ENCODE data around the gene NUTM2D.
A peak's percentile ranks its signal among the peaks of the same experiment; 100 is the strongest.
"Not testable (repeated sequence)": the region's sequence is repeated elsewhere in the genome, so short reads cannot be mapped to it uniquely, and the experiment has no call there.

NUTM2D gene

GRCh38 chr10:87384283-87384682, 26.7 kb downstream of the NUTM2D start:
- not testable (repeated sequence) for H3K36me3 ChIP-seq (replicated peaks in 1 of 2; ENCODE audit: control insufficient read depth in 2 of 2, insufficient read depth in 2 of 2, low read length in 2 of 2); H2BK120ac ChIP-seq (ENCODE audit: low read depth, low read length)
- WGBS, 2 donors (ENCODE audit: extremely low coverage in 2 of 2, insufficient read length in 2 of 2, insufficient replicate concordance in 1 of 2) = no CpG with 5 or more reads among the region's 5 CpGs

GRCh38 chr10:87385762-87386360, 28.3 kb downstream of the NUTM2D start:
- not testable (repeated sequence) for H3K4ac ChIP-seq (ENCODE audit: low read length); H4K91ac ChIP-seq (ENCODE audit: low read depth, low read length, poor library complexity); H2BK15ac ChIP-seq (ENCODE audit: low read length); H3K18ac ChIP-seq (ENCODE audit: low read length); H2BK12ac ChIP-seq (ENCODE audit: low read length); H3K36me3 ChIP-seq (replicated peaks in 1 of 2; ENCODE audit: control insufficient read depth in 2 of 2, insufficient read depth in 2 of 2, low read length in 2 of 2); H2AFZ ChIP-seq (ENCODE audit: low read length); H3K4me2 ChIP-seq (ENCODE audit: insufficient read depth, low read length, poor library complexity, severe bottlenecking); H3K4me3 ChIP-seq (ENCODE audit: low read length in 2 of 2); H3K4me1 ChIP-seq (ENCODE audit: control insufficient read depth in 2 of 2, insufficient read depth in 1 of 2, low read depth in 1 of 2, low read length in 2 of 2); H3K23ac ChIP-seq (ENCODE audit: low read depth, low read length, poor library complexity); H3K79me1 ChIP-seq (ENCODE audit: low read depth, low read length); H3K14ac ChIP-seq (ENCODE audit: low read length); H2AK5ac ChIP-seq (ENCODE audit: low read depth, low read length); H3K9me3 ChIP-seq (replicated peaks in 1 of 2; ENCODE audit: control insufficient read depth in 2 of 2, insufficient read depth in 1 of 2, low read depth in 1 of 2, low read length in 2 of 2); DNase-seq (ENCODE audit: low spot score); H3K27ac ChIP-seq (replicated peaks; ENCODE audit: low read length); H2BK120ac ChIP-seq (ENCODE audit: low read depth, low read length); H2BK5ac ChIP-seq (ENCODE audit: low read length); H4K8ac ChIP-seq (ENCODE audit: low read depth, low read length); H3K27me3 ChIP-seq (ENCODE audit: control insufficient read depth in 3 of 3, insufficient read depth in 3 of 3, low read depth in 1 of 3, low read length in 3 of 3); H3K9ac ChIP-seq (ENCODE audit: low read depth, low read length, poor library complexity)
- no CpG with 5 or more reads among the region's 5 CpGs for WGBS, 2 donors (ENCODE audit: extremely low coverage in 2 of 2, insufficient read length in 2 of 2, insufficient replicate concordance in 1 of 2)

More at GRCh38 chr10:87384283-87384682, 26.7 kb downstream of the NUTM2D start:
- H3K9me3 ChIP-seq (replicated peaks in 1 of 2; ENCODE audit: control insufficient read depth in 2 of 2, insufficient read depth in 1 of 2, low read depth in 1 of 2, low read length in 2 of 2); H3K79me1 ChIP-seq (ENCODE audit: low read depth, low read length); H2BK15ac ChIP-seq (ENCODE audit: low read length); DNase-seq (ENCODE audit: low spot score); H3K4ac ChIP-seq (ENCODE audit: low read length); H3K18ac ChIP-seq (ENCODE audit: low read length); H3K4me3 ChIP-seq (ENCODE audit: low read length in 2 of 2); H3K23ac ChIP-seq (ENCODE audit: low read depth, low read length, poor library complexity); H3K27me3 ChIP-seq (ENCODE audit: control insufficient read depth in 3 of 3, insufficient read depth in 3 of 3, low read depth in 1 of 3, low read length in 3 of 3); H3K14ac ChIP-seq (ENCODE audit: low read length); H4K8ac ChIP-seq (ENCODE audit: low read depth, low read length); H4K91ac ChIP-seq (ENCODE audit: low read depth, low read length, poor library complexity); H3K4me1 ChIP-seq (ENCODE audit: control insufficient read depth in 2 of 2, insufficient read depth in 1 of 2, low read depth in 1 of 2, low read length in 2 of 2); H3K9ac ChIP-seq (ENCODE audit: low read depth, low read length, poor library complexity); H2BK12ac ChIP-seq (ENCODE audit: low read length); H3K4me2 ChIP-seq (ENCODE audit: insufficient read depth, low read length, poor library complexity, severe bottlenecking); H2AK5ac ChIP-seq (ENCODE audit: low read depth, low read length); H3K27ac ChIP-seq (replicated peaks; ENCODE audit: low read length); H2BK5ac ChIP-seq (ENCODE audit: low read length); H2AFZ ChIP-seq (ENCODE audit: low read length): not testable (repeated sequence)

GRCh38 chr10:87391360-87391759, 33.8 kb downstream of the NUTM2D start:
- H3K23ac ChIP-seq (ENCODE audit: low read depth, low read length, poor library complexity); H3K27me3 ChIP-seq (ENCODE audit: control insufficient read depth in 3 of 3, insufficient read depth in 3 of 3, low read depth in 1 of 3, low read length in 3 of 3); H3K36me3 ChIP-seq (replicated peaks in 1 of 2; ENCODE audit: control insufficient read depth in 2 of 2, insufficient read depth in 2 of 2, low read length in 2 of 2); H2AK5ac ChIP-seq (ENCODE audit: low read depth, low read length); H2BK5ac ChIP-seq (ENCODE audit: low read length); H4K91ac ChIP-seq (ENCODE audit: low read depth, low read length, poor library complexity); H2BK120ac ChIP-seq (ENCODE audit: low read depth, low read length); H3K14ac ChIP-seq (ENCODE audit: low read length); H3K9ac ChIP-seq (ENCODE audit: low read depth, low read length, poor library complexity); H3K4ac ChIP-seq (ENCODE audit: low read length); H3K4me2 ChIP-seq (ENCODE audit: insufficient read depth, low read length, poor library complexity, severe bottlenecking); H2BK12ac ChIP-seq (ENCODE audit: low read length); H3K18ac ChIP-seq (ENCODE audit: low read length); H3K79me1 ChIP-seq (ENCODE audit: low read depth, low read length); H2AFZ ChIP-seq (ENCODE audit: low read length); H4K8ac ChIP-seq (ENCODE audit: low read depth, low read length); H2BK15ac ChIP-seq (ENCODE audit: low read length); H3K4me3 ChIP-seq (ENCODE audit: low read length in 2 of 2); H3K4me1 ChIP-seq (ENCODE audit: control insufficient read depth in 2 of 2, insufficient read depth in 1 of 2, low read depth in 1 of 2, low read length in 2 of 2); H3K9me3 ChIP-seq (replicated peaks in 1 of 2; ENCODE audit: control insufficient read depth in 2 of 2, insufficient read depth in 1 of 2, low read depth in 1 of 2, low read length in 2 of 2); DNase-seq (ENCODE audit: low spot score); H3K27ac ChIP-seq (replicated peaks; ENCODE audit: low read length): not testable (repeated sequence)
- WGBS, 2 donors (ENCODE audit: extremely low coverage in 2 of 2, insufficient read length in 2 of 2, insufficient replicate concordance in 1 of 2) = no CpG with 5 or more reads among the region's 14 CpGs

GRCh38 chr10:87396206-87396605, 38.7 kb downstream of the NUTM2D start:
- H2AFZ ChIP-seq (ENCODE audit: low read length); H3K27me3 ChIP-seq (ENCODE audit: control insufficient read depth in 3 of 3, insufficient read depth in 3 of 3, low read depth in 1 of 3, low read length in 3 of 3); H3K4me2 ChIP-seq (ENCODE audit: insufficient read depth, low read length, poor library complexity, severe bottlenecking); H3K18ac ChIP-seq (ENCODE audit: low read length); H2BK12ac ChIP-seq (ENCODE audit: low read length); H4K8ac ChIP-seq (ENCODE audit: low read depth, low read length); H2BK5ac ChIP-seq (ENCODE audit: low read length); H3K9me3 ChIP-seq (replicated peaks in 1 of 2; ENCODE audit: control insufficient read depth in 2 of 2, insufficient read depth in 1 of 2, low read depth in 1 of 2, low read length in 2 of 2); H3K27ac ChIP-seq (replicated peaks; ENCODE audit: low read length); H3K4ac ChIP-seq (ENCODE audit: low read length); H3K4me1 ChIP-seq (ENCODE audit: control insufficient read depth in 2 of 2, insufficient read depth in 1 of 2, low read depth in 1 of 2, low read length in 2 of 2); H3K14ac ChIP-seq (ENCODE audit: low read length); H3K23ac ChIP-seq (ENCODE audit: low read depth, low read length, poor library complexity); H3K4me3 ChIP-seq (ENCODE audit: low read length in 2 of 2); H2BK120ac ChIP-seq (ENCODE audit: low read depth, low read length); H2AK5ac ChIP-seq (ENCODE audit: low read depth, low read length); H4K91ac ChIP-seq (ENCODE audit: low read depth, low read length, poor library complexity); H2BK15ac ChIP-seq (ENCODE audit: low read length); H3K36me3 ChIP-seq (replicated peaks in 1 of 2; ENCODE audit: control insufficient read depth in 2 of 2, insufficient read depth in 2 of 2, low read length in 2 of 2); H3K9ac ChIP-seq (ENCODE audit: low read depth, low read length, poor library complexity); H3K79me1 ChIP-seq (ENCODE audit: low read depth, low read length): not testable (repeated sequence)
- WGBS, 2 donors (ENCODE audit: extremely low coverage in 2 of 2, insufficient read length in 2 of 2, insufficient replicate concordance in 1 of 2) = no CpG with 5 or more reads among the region's 2 CpGs
- DNase-seq (ENCODE audit: low spot score) = peak; percentile 23
